ENCODE measurements around the gene CSNK2A3.
A peak's percentile ranks its signal among the peaks of the same experiment; 100 is the strongest.
"Not testable (repeated sequence)": the region's sequence is repeated elsewhere in the genome, so short reads cannot be mapped to it uniquely, and the experiment has no call there.

CSNK2A3 gene

DNA sequence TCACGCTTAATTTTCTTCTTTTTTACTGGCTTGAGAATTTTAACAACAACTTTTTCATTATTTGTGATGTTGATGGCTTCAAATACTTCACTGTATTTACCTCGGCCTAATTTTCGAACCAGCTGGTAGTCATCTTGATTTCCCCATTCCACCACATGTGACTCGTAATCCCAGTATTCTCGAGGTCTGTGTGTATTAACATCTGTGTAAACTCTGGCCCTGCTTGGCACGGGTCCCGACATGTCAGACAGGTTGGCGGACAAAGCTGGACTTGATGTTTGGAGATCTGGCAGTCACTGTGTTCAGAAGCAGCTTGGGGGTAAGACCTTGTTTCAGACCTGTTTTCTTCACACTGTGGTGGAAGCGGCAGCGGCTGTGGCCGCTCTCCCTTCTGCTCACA lies at the start of gene CSNK2A3:
Gene CSNK2A3, minus strand, starts transcription at position 373 of the 400 bp plus-strand sequence. Its CDS starts 131 bp downstream, at position 242.
- DNase-seq = not testable (repeated sequence)

DNA sequence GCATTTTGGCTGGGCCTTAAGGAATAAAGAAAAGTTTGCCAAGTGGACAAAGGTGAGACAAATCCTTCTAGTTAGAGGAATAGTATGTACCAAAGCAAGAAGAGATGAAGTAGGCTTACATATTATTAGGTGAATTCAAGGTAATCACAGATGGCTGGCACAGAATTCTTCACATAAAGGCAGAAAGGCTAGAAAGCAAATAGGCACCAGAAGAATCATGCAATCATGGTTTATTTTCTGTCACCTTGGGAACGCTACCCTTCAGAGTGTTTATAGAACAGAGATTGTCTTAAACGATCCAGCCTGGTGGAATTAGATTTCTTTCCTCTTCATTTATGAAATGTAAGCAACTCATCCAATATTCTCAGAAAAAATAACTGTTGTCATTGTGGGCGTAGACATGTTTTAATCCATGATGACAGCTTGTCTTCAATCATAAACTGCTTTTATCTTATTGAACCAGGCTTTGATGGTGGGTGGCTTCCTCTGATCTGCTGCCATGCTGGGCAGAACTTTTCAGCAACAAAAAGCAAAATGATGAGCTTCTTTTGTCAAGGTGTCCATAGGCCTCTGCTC lies 49.0 kb upstream of the CSNK2A3 start:
- no peak for DNase-seq

DNA sequence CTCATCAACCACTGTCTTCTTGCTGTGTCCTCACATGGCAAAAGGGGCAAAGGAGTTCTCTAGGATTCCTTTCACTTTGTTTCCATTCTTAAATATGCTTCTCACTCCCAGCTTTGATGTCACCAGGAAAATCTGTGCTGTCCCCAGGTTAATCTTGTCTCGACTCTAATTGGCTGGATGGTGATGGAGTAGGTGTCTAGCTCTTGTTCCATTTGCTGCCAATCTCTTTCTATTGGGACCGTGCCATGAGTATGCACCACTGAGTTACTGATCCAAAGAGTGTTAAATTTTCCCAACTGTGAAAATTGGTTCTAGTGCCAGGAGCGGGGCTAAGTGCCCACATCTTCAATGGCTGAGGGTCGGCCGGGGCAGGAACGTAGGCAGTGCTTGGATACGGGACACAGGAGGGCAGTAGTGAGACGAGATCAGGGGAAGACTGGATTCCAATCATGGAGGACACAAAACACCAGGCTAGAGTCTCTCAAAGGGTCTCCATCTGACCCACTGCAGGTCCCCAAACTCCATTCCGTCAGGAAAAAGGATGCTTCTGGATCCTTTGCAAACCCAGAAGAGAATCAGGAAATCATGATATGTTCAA lies 47.7 kb upstream of the CSNK2A3 start:
- DNase-seq = peak; percentile 20 to 24

DNA sequence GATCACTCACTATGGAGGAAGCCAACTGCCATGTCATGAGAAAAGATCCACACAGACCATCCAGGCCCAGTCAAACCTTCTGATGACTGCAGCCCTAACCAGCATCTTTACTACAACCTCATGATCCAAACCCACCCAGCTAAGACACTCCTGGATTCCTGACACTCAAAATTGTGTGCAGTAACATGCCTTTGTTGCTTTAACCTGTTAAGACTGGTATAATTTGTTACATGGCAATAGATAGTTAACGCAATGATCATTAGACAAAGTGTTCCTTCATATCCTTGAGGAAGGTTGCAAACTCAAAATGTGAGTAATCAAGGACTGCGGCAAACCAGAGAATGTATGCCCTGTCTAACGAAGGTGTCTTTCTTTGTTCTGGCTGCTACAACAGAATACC lies 47.1 kb upstream of the CSNK2A3 start:
- no peak for DNase-seq

DNA sequence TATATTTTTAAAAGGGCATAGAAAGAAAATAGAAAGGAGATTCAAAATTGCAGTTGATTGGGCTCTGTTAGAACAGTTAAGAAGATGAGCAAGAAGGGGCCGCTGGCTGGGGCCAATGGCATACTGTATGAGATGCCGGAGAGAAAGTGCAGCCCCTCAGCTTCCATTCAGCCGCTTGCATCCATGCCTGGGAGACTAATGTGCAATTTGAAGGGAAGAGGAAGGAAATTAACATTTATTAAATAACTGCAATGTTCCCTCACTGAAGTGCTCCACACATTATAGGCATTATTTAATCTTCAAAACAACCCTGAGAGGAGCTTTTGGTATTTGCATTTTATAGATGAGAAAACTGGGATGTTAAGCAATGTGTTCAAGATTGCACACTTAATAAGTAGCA lies 44.7 kb upstream of the CSNK2A3 start:
- no peak for DNase-seq

DNA sequence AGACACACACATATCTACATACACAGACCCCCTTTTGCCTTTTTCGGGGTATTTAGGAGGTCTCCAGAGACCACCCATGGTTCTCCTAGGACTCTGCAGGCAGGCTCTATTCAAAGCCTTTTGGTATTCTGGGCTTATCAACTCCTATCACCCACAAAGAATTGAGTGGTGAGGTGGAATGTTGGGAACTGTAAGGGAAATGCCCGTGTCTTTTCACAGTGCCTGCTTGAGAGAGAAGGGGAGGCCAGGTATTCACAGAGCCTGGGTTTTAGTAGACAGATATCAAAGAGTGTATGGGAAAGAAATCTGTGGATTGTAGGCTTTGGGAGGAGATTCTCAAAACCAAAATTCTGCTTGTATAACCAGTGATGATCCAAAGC lies 44.0 kb upstream of the CSNK2A3 start:
- DNase-seq = no peak

DNA sequence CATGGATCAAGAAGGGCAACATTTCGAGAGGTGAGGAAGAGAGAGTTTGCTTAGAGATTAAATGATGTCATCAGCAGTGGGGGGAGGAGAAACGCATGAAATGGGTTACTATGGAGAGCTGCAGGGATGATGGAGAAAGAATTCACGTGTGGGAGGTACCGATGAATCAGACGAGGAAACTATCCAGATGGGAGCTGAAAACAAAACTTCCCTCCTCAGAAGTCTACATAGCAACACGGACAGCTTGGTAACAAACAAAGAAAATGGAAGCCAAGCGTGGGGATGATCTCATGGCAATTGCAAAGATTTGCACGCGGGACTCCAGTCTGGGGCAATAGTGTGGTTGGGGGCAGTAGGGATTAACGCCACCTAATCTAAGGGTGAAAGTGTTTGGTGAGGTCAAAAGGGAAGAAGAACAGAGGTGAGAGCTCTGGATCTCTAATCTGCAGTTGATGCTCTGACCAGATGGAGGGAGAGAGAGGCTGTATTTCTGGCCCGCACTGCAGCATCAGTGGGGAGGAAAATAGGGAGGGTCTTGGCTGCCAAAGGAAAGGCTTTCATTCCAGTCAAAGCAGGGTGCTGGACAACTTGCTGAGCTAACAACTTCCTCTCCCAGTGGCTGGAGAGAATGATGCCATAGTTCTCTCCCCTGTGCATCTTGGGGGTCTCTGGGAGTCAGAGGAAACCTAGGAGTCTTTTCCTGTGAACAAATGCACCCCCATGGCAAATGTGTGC lies 43.4 kb upstream of the CSNK2A3 start:
- DNase-seq = no peak

DNA sequence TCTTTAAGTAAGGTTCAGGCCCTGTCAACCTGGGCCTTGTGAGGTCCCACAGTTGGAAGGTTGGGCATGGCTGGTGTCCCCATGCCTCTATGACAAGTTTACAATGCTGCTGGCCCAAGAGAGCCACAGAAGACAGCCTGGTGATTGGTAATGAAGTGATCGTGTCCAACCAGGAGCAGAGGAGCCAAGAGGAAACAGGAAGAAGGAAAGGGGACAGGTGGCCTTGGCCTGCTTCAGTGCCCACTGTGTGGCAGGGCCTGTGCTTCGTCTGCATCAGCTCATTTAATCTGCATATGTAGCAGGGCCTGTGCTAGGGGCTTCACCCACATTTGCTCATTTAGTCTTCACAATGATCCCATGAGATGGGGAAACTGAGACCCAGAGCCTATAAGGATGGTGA lies 42.1 kb upstream of the CSNK2A3 start:
- DNase-seq = no peak

DNA sequence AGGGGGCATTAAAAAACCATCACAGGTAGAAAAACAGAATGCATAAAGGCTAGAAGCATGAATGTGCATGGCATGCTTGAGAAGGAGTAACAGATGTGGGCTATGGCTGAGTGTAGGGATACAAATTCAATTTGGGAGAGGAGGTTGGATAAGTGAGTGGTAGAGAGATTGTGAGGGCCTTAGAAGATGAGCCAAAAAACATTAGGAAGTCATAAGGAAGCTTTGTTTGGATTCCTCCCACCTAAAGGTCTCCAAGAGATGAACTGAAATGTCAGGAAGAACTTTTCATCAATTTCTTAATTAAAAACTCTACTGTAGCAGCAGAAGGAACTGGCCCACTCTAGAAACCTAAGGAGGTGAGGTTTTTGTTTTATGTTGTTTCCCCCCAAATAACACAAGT lies 41.2 kb upstream of the CSNK2A3 start:
- DNase-seq = no peak

DNA sequence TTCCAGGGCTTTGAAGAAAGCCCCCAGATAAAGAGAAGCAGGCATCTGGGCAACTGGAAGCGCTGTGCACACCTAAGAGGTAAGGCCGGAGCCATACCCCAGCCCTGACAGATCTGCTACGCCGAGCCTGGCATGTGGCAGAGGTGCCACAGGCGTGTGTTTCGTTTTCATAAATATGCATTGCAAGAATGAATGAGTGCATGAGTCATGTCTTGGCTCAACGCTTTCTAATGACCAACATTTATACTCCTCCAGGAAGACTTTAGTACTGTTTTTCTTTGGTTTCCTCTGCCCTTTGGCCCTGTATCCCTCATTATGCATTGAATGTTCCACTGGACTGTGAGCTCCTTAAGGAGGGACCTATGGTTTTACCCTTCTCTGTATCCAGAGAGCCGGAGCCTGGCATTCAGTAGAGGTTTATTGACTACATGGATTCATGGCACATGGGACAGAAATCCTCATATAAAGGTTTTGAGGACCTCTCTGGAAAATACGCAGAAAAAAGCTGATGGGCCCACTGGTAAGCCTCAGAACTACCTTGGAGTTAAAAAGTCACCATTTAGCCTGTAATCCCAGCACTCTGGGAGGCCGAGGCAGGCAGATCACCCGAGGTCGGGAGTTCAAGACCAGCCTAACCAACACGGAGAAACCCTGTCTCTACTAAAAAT lies 38.9 kb upstream of the CSNK2A3 start:
- no peak for DNase-seq

DNA sequence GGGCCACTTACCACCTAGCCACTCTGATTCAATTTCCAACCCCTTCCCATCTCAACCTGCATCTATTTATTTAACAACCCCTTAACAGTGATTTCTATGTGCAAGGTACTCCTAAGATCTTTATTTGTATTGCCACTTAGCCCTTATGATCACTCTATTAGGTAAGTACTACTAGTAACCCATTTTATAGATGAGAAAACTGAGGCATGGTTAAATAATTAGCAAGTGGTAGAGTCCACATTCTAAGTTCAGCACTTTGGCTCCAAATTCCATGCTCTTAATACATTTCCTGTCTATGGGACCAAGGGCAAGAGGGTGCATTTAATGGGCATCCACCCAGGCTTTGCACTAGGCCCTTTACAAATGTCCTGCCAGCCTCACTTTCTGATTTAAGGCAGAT lies 38.1 kb upstream of the CSNK2A3 start:
- DNase-seq = no peak

DNA sequence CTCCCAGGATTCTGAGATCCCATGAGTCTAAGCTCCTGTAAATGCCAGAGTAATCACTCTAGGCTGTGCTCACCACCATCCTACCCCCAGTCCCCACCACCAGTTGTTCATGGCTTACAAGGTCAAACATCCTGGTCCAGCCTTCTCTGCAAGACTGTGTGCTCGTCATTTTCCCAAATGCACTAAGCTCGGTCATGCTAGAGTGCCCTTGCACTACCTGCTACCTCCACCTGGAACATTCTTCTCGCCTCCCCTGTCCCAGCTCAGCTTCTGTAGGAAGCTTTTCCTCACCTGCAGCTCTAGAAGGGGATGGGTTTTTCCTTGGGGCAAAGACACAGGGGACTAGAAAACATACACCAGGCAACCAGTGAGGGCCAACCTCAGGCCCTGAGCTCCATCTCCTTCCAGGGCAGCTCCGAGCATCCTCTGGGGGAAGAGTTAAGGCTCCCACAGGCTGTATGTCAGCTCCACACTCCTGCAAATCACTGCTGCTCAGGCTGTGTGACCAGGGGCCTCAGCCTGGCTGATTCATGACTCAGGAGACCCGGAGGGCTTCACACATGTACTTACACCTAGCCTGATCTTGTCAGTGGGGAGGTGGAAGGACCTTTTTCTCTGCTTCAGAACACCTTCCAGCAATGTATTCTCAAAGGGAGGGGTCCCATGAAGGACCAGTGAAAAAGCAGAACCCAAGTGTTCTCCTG lies 37.2 kb upstream of the CSNK2A3 start:
- DNase-seq = no peak

DNA sequence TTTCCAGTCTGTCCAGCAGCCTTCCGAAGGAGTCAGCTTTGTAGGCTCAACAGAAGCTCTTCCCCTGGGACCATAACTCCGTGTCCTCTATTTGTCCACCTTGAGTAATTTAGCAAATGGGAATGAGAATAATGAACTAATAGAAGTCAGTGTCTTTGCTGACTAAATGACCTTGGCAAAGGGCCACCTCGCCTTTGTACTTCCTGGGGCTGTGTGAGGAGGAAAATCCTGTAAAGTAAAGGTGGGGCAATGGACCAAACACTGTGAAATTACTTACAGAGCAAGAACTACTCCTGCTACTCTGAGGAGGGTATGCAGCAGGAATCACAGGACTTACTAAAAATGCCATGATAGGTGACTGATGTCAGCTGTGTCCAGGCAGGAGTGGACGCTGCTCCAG lies 36.2 kb upstream of the CSNK2A3 start:
- no peak for DNase-seq

DNA sequence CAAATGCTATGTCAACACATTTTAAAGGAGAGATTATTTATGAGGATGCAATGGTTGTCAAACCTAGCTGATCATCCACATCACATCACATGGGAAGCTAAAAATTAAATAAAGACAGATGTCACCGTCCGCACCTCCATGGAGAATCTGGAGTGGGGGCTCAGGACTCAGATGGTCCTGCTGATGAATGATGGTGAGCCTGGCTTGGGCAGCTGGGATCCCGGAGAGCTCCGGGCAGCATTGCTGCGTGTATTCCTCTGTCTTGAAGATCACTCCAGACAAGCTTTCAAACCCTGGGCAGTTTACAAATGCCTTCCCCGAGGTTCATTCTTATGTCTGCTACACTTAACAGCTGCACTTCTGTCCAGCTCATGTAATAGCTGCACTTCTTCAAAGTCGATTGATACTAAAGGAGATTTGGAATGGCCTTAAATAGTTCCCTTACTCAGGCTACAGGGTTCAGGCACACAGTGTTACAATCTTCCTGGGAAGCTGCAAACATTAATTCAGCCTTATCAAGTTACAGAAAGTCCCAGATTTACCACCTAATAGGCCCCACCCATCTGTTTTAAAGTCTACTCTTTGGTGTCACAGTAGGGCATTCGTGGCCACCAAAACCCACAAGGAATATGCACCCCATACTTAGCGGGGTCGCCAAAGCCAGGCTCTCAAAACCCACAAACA lies 34.7 kb upstream of the CSNK2A3 start:
- DNase-seq = no peak

DNA sequence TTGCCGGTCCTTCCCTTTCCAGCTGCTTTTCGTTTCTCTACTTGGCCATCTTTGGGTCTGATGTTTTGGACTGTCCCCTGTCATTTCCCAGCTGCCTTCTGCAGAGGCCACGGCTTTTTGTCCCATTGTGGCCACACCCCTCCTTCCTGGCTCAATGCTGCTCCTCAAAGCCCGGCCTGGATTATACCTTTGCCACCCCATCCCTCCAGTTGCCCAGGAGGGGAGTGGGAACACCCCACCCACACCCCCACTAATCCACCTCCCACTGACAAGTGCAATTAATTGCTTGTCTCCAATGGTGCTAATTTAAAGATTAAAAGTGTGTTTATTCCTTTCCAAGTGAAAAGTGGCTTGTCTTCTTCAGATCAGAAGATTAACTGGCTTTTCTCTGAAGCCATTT lies 34.2 kb upstream of the CSNK2A3 start:
- no peak for DNase-seq

DNA sequence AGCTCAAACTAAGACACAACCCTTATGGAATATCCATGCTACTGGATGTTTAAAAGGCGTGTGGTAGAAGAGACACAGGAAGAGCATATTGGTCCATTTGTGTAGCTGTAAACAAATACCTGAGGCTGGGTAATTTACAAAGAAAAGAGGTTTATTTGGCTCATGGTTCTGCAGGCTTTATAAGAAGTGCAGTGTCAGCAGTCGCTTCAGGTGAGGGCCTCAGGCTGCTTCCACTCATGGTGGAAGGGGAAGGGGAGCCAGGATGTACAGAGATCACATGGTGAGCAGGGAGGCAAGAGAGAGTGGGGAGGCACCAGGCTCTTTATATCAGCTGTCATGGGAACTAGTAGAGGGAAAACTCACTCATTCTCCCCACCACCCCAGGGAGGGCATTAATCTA lies 31.8 kb upstream of the CSNK2A3 start:
- DNase-seq = no peak

DNA sequence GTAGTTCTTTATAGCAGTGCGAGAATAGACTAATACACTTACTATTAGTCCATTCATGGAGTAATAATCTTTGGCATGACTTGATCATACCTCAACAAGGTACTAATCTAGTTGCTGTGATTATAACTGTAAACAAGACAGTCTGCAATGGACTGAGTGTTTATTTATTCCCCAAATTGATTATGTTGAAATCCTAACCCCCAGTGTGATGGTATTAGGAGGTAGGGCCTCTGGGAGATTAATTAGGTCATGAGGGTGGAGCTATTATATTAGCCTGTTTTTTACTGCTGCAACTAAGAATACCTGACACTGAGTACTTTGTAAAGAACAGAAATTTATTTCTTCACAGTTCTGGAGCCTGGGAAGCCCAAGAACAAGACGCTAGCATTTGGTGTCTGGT lies 30.9 kb upstream of the CSNK2A3 start:
- no peak for DNase-seq

DNA sequence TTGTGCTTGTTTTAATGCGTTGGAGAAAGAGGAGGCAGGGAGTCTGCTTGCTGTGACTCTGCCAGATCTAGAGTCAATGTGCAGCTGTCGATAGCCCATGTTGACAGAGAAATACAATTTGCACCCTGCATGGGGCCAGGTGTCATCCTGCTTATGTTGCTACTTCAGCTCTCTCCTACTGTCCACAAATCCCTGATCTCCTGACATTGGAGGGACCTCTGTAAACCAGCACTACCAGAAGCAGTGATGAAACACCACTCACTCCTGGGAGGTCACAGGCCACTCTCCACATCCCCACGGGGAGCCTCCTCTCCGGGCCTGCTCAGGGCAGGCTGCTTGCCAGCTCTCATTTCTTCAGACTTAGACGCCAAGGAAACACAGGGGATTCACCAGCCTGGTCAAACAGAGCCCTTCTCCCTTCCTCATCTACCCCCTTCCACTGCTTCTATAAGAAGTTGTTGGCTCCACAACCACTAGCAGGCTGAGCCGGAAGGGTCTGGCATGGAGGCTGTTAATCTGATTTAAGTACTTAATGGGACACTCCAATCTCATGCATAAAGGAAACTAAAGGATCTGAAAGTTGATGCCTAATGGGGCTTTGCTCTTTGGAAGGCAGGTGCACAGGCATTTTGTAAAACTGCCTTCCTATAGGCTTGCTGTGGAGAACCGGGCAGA lies 29.9 kb upstream of the CSNK2A3 start:
- no peak for DNase-seq

DNA sequence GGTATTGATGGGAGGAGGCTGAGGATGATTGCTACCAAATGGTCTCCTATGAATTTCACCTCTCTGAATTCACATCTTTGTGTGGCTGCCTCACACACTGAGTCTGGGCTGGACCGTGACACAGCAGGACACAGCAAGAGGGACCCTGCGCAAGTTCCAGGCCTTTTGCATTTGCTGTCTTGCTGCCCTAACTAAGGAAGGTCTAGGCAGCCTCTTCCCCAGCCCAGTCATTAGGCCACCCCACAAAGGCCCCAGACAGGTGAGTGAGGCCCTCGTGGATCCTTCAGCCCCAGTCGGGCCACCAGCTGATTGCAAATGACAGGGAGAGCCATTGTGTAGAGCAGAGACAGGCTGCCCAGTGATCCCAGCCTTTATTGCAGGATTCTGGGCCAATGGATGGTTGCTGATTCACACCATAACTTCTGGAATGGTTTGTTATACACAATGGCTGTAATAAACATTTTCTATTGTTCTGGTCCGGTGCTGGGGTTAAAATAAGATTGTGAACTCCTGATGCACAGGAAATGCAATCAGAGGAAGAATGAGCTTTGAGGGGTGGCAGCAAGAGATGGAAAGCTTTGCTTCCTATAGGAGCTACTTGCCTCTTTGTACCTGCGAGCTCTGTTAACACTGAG lies 28.5 kb upstream of the CSNK2A3 start:
- no peak for DNase-seq

DNA sequence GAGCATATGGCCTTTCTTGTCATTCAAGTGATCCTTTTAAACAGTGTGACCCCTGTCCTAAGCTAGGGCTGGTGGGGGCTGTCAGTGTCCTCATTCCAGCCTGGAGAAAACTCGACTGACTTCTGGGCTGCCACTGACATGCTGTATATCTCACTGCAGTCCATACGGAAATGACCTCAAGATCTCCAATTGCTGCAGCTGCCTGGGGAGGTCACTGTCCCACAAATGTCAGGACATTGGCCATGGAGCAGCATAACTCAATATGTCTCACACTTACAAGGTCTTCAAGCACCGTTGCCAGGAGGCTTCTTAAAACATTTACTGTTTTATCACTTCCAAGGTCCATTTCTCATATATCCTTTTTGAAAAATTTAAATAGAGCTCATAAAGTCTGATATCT lies 27.8 kb upstream of the CSNK2A3 start:
- DNase-seq = no peak

DNA sequence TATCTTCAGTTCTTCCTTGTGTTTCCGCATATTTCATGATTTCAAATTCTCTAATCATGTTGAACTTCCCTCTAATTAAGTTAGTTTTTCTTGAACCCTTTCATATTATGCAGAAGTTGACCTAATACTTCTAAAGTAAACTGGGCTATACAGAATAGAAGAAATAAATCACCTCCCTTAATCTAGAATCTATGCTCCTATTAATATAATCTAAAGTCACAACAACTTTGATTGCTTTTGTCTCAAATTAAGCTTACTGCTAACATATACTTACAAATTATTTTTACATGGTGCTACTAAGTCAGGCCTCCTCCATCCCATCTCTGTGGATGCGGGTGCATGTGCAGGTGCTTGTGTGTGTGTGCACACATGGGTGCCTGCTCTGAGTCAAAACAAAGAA lies 27.3 kb upstream of the CSNK2A3 start:
- no peak for DNase-seq

DNA sequence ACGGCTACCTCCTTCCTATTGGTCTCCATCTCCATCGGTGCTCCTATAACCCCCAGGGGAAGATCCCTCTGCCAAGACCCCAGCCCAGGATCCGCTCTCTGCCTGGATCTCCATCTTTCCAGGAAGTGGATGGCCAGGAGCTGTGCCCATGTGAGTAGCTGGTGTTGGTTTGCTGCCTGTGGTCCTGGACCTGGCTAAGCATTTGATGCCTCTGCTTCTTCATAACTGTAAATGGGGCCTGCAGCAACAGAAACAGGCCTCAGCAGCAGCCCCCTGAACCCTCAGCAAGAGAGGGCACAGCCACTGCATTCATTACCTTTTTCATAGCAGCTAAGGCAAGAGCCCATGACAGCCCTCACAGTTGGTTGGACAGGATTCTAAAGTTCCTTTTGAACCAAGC lies 26.6 kb upstream of the CSNK2A3 start:
- DNase-seq = no peak

Data from Kasumi-1 (cell line).